Erythroblast (primary cell): Measurements from ENCODE around the gene RPL12.

ENCODE experiments used
- GATA1 ChIP-seq: IDR thresholded peaks from 2 replicates; pipeline ENCODE4 v1.6.1; 2011; ENCODE audit warnings: low read depth, mild to moderate bottlenecking, control low read depth, low read length, moderate library complexity
- POLR2A ChIP-seq: IDR thresholded peaks from 2 replicates; pipeline ENCODE4 v1.6.1; 2011; ENCODE audit warnings: mild to moderate bottlenecking, low read length

DNA sequence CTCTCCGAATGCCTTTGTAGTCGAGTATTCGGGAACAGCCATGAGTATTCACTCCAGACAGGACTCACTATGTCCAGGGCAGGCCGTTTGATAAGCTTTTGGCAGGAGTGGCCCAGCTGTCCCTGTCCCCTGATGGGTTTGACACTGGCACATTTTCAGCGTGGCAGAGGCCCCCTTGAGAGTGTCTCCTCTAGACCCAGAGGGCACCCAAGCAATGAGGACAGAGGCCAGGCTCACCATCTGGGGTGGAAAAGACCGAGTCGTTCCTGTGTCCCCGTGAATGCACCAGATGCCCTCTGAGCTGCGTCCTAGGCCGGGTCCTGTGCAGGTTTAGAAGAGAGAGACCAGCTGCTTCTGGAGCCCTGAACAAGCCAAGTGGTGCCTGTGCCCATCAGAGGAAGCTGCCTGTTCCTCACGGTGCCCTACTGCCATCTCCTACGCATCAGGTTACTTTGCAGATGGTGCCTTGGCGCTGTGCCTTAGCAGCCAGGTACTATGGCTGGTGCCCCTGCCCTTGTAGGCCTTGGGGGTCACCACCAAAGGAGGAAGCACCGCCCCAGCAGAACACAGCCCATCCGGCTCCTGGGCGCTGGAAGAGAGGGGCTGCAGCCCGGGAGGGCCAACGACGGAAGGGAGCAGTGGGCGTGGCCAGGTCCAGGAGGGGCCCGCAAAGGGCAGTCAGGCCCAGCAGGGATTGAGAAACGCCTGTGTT is 42.5 kb upstream of the RPL12 start:
- TF ChIP-seq POLR2A: no peak
- no peak for TF ChIP-seq GATA1
